Left renal cortex interstitium (tissue), 4 donors: ENCODE results near the gene EPB41L5. TPM values are rescaled to one million over a fixed set of nuclear protein-coding genes. Genes with fewer than 3 reads are reported as not detected.
"Not testable (repeated sequence)": the region's sequence is repeated elsewhere in the genome, so short reads cannot be mapped to it uniquely, and the experiment has no call there.

ENCODE experiments used
- DNase-seq, 4 donors: peaks; one replicate each; pipeline ENCODE4 v3.0.0-alpha.2; 2013; ENCODE audit warnings: low read depth in 4 of 4, low spot score in 2 of 4, missing footprints in 1 of 4
- polyA plus RNA-seq, 4 donors: library from polyadenylated mRNA; unstranded; fragments of 120-200 nt; gene quantifications; one replicate each; pipeline ENCODE4 v1.2.1, GENCODE V29; 2013; ENCODE audit not compliant: insufficient read length in 4 of 4

Gene EPB41L5
- polyA plus RNA-seq, 4 donors: 77.9 to 97.9 (median 87.6) TPM

GRCh38 chr2:120091436-120091835 lies 78.6 kb downstream of the EPB41L5 start:
- DNase-seq: no peak

- no peak for DNase-seq
Observed at GRCh38 chr2:120094795-120095194, 81.9 kb downstream of the EPB41L5 start.

GRCh38 chr2:120100627-120101026 lies 87.8 kb downstream of the EPB41L5 start:
- DNase-seq: no peak

- DNase-seq: no peak
Observed at GRCh38 chr2:120103723-120104467, 91.0 kb downstream of the EPB41L5 start.

- DNase-seq: no peak
Observed at GRCh38 chr2:120104772-120105171, 91.9 kb downstream of the EPB41L5 start.

- no peak for DNase-seq
Observed at GRCh38 chr2:120105360-120105759, 92.5 kb downstream of the EPB41L5 start.

GRCh38 chr2:120108049-120108448 lies 95.2 kb downstream of the EPB41L5 start:
- DNase-seq: peak in 1 of 4 donors; percentile 13

- no peak for DNase-seq
Observed at GRCh38 chr2:120108749-120109148, 95.9 kb downstream of the EPB41L5 start.

GRCh38 chr2:120109186-120110061 lies 96.5 kb downstream of the EPB41L5 start:
- DNase-seq: no peak

GRCh38 chr2:120110062-120110362 lies 97.1 kb downstream of the EPB41L5 start:
- DNase-seq: no peak

GRCh38 chr2:120110507-120110906 lies 97.6 kb downstream of the EPB41L5 start:
- no peak for DNase-seq

GRCh38 chr2:120111193-120111592 lies 98.3 kb downstream of the EPB41L5 start:
- DNase-seq: no peak

GRCh38 chr2:120118018-120118417 lies 105.1 kb downstream of the EPB41L5 start:
- no peak for DNase-seq

GRCh38 chr2:120118471-120118870 lies 105.6 kb downstream of the EPB41L5 start:
- no peak for DNase-seq

- DNase-seq: not testable (repeated sequence)
Observed at GRCh38 chr2:120121337-120121736, 108.5 kb downstream of the EPB41L5 start.

- DNase-seq: no peak
Observed at GRCh38 chr2:120123090-120123489, 110.2 kb downstream of the EPB41L5 start.

- DNase-seq: no peak
Observed at GRCh38 chr2:120125195-120125594, 112.3 kb downstream of the EPB41L5 start.

- no peak for DNase-seq
Observed at GRCh38 chr2:120128216-120128615, 115.3 kb downstream of the EPB41L5 start.

GRCh38 chr2:120132190-120132589 lies 119.3 kb downstream of the EPB41L5 start:
- DNase-seq: no peak

- DNase-seq: no peak
Observed at GRCh38 chr2:120132691-120133090, 119.8 kb downstream of the EPB41L5 start.

GRCh38 chr2:120133572-120134244 lies 120.8 kb downstream of the EPB41L5 start:
- no peak for DNase-seq
